Esophagus squamous epithelium (tissue), 5 donors: Measurements from ENCODE around the gene FAM171A1. TPM values are rescaled to one million over a fixed set of nuclear protein-coding genes. Genes with fewer than 3 reads are reported as not detected.

ENCODE experiments used
- DNase-seq: peaks from one replicate; lab custom pipeline; 2025; lab: John Stamatoyannopoulos, UW
- H3K27ac ChIP-seq, 4 donors: fragments of 200-600 bp; sonication (generic); one replicate each; pipeline ENCODE4 v1.5.1; 2016 to 2019; ENCODE audit warnings: mild to moderate bottlenecking in 1 of 4
- H3K27me3 ChIP-seq, 4 donors: fragments of 200-600 bp; sonication (generic); 1 replicate in 3 of 4; 2 replicates in 1 of 4; pipeline versions ENCODE4 v1.5.1 to v1.6.0; 2017 to 2021; ENCODE audit warnings: antibody characterized with exemption in 1 of 4
- H3K36me3 ChIP-seq, 3 donors: fragments of 200-600 bp; sonication (generic); one replicate each; pipeline ENCODE4 v1.5.1; 2016 to 2019
- H3K4me1 ChIP-seq, 3 donors: fragments of 200-600 bp; sonication (generic); one replicate each; pipeline ENCODE4 v1.5.1; 2017 to 2019
- H3K4me3 ChIP-seq, 4 donors: fragments of 200-600 bp; sonication (generic); 1 replicate in 3 of 4; 2 replicates in 1 of 4; pipeline ENCODE4 v1.5.1; 2016 to 2019; ENCODE audit warnings: mild to moderate bottlenecking in 2 of 4, moderate library complexity in 1 of 4
- H3K9me3 ChIP-seq, 3 donors: fragments of 200-600 bp; sonication (generic); one replicate each; pipeline ENCODE4 v1.5.1; 2016 to 2019
- POLR2A ChIP-seq, 4 donors: fragments of 450-650 bp; IDR thresholded peaks; one replicate each; pipeline ENCODE4 v1.6.1; 2017; ENCODE audit warnings: antibody characterized with exemption in 4 of 4, mild to moderate bottlenecking in 4 of 4, moderate library complexity in 3 of 4
- WGBS, 2 donors: methylation state at CpG; one replicate each; pipeline ENCODE4 v1.1.5; 2018; 5-methylcytosine and 5-hydroxymethylcytosine counted together
- intact Hi-C: fragments of 100-400 bp; cut with DNase I; formaldehyde crosslinking; loops from one replicate; pipeline ENCODE4 v1.15.0; 2022
- total RNA-seq, 4 donors: library from RNA; depleted of rRNA; stranded (reverse); fragments of >200 nt; gene quantifications; one replicate each; pipeline ENCODE4 v1.1.0, GENCODE V29; 2016
- TF ChIP-seq, protein P1 (sequence below), 6 experiments: fragments of 450-650 bp in 4 of 6; fragments of 200-600 bp in 2 of 6; sonication (generic) in 2 of 6; IDR thresholded peaks; one replicate each; pipeline ENCODE4 v1.5.1; 2016 to 2019; ENCODE audit warnings: antibody characterized with exemption in 6 of 6, mild to moderate bottlenecking in 4 of 6, moderate library complexity in 4 of 6
- donor health status: DM: yes; HTN: yes; CAD: no.

FAM171A1 gene
- total RNA-seq, 4 donors from 2014 or later, result 3.8 to 10.9 (median 5.3) TPM

DNA sequence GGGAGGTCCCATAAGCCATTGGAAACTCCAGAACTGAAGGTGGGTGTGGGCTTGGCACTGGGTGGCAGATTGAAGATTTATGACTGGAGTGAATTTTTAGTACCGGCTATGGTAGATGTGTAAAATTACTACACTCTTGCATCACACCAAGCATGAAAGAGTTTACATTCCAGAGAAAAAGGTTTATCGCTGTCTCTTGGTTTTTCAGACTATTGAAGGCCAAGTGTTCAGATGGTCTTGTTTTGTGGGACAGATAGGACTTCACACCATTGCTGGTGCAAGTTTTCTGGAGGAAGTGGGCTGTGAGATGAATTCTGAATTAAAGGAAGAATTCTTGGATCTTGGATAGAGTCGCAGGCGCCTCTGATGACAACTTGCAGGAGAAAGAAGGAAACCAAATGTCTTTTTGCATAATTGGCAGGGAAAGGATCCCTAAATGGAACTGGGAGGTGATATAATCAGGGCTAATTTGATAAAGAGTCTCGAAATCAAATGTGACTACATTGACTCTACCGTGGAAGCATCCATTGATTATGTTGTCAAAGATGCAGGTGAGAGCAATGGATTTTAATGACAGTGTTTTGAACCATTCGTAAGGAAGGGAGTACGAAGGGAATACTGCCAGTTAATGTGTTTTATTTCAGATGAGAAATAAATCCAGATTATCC is 188.4 kb downstream of the FAM171A1 start:
- H3K27ac ChIP-seq, result no peak overlapping the region
- H3K9me3 ChIP-seq, result no peaks in the 10 kb centered on the region
- no peak overlapping the region for H3K4me3 ChIP-seq
- DNase-seq, result no peak
- H3K36me3 ChIP-seq, result no peaks in the 10 kb centered on the region
- WGBS, 2 donors, result 65 to 69% methylated on average over 8 of the region's 8 CpGs
- peaks cover 0 to 7% (median 0%) of the 10 kb centered on the region in 3 donors for H3K4me1 ChIP-seq
- H3K27me3 ChIP-seq, result no peaks in the 10 kb centered on the region
- TF ChIP-seq, protein P1, sequence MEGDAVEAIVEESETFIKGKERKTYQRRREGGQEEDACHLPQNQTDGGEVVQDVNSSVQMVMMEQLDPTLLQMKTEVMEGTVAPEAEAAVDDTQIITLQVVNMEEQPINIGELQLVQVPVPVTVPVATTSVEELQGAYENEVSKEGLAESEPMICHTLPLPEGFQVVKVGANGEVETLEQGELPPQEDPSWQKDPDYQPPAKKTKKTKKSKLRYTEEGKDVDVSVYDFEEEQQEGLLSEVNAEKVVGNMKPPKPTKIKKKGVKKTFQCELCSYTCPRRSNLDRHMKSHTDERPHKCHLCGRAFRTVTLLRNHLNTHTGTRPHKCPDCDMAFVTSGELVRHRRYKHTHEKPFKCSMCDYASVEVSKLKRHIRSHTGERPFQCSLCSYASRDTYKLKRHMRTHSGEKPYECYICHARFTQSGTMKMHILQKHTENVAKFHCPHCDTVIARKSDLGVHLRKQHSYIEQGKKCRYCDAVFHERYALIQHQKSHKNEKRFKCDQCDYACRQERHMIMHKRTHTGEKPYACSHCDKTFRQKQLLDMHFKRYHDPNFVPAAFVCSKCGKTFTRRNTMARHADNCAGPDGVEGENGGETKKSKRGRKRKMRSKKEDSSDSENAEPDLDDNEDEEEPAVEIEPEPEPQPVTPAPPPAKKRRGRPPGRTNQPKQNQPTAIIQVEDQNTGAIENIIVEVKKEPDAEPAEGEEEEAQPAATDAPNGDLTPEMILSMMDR (IDR thresholded peaks at IDR 0.05), result no peak
- no peak for TF ChIP-seq POLR2A (IDR thresholded peaks at IDR 0.05)
- intact Hi-C loops, result no loop called here

DNA sequence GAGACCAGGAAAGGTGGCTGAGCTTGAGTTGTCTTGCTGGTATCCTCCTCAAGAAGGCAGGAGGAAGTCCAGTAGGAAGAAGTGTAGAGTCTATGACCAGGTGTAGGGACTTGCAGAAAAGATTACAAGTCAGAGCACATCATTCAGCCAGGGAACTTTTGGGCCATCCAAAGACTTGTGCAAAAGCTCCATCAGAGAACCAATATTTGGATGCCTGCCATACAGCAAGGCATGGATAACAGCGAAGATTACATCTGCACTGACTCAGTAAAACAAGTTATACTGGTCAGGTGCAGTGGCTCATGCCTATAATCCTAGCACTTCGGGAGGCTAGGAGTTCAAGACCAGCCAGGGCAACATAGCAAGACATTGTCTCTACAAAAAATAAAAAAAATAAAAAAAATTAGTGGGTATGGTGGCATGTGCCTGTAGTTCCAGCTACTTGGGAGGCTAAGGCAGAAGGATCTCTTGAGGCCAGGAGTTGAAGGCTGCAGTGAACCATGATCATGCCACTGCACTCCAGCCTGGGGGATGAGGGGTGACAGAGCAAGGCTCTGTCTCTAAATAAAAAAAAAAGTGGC is 189.4 kb downstream of the FAM171A1 start:
- Histone ChIP-seq H3K9me3 (no peaks in the 10 kb centered on the region), H3K27me3 (no peaks in the 10 kb centered on the region), H3K4me1 (peaks cover 0 to 7% (median 0%) of the 10 kb centered on the region in 3 donors), H3K4me3 (no peak overlapping the region), H3K36me3 (no peaks in the 10 kb centered on the region), H3K27ac (no peak overlapping the region)
- no peak for DNase-seq
- TF ChIP-seq POLR2A (IDR thresholded peaks at IDR 0.05), result no peak
- TF ChIP-seq, protein P1 (IDR thresholded peaks at IDR 0.05), result no peak
- intact Hi-C loops, result no loop called here
- 18 to 47% methylated on average over 2 of the region's 2 CpGs for WGBS, 2 donors

DNA sequence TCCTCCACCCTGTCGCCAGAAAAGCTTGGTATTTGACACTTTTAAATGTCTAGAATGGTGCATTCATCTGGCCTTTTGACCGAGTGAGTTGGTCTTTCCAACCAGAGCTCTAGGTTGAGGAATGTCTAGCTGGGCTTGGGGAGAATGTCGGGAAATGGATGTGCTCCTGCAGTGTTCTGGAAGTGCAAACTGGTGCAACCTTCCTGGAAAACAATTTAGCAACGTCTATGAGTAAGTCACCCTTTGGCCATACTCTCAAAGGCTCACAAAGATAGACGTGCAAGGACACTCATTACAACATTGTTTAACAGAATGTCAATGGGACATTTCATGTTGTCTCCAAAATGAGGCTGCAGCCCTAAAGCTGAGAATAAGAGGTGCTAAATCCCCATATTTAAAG is 190.4 kb downstream of the FAM171A1 start:
- intact Hi-C loops, result no loop called here
- 31 to 65% methylated on average over 4 to 5 of the region's 5 CpGs for WGBS, 2 donors
- no peaks in the 10 kb centered on the region for H3K9me3 ChIP-seq
- H3K27me3 ChIP-seq, result no peaks in the 10 kb centered on the region
- H3K4me3 ChIP-seq, result no peak overlapping the region
- H3K36me3 ChIP-seq, result no peaks in the 10 kb centered on the region
- peaks cover 0 to 7% (median 0%) of the 10 kb centered on the region in 3 donors for H3K4me1 ChIP-seq
- TF ChIP-seq POLR2A (IDR thresholded peaks at IDR 0.05), result no peak
- TF ChIP-seq, protein P1 (IDR thresholded peaks at IDR 0.05), result no peak
- DNase-seq, result no peak
- H3K27ac ChIP-seq, result no peak overlapping the region

DNA sequence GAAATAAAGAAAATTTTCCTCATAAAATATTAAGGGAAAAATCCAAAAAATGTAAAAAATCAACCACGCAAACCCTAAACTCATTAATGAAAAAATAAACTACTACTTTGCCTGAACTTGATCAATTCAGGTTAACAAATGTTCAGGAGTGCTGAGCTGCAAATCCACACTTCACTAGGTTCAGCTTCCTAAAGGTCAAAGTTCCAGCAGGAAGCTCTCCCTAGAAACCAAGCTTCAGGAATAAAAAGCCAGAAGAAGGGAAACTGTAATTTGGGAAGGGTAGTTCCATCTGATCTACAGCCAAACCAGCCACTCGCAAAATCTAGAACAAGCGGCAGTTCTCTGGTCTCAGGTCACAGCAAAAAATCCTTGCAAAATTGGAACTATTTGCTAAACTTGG is 194.8 kb downstream of the FAM171A1 start:
- TF ChIP-seq, protein P1 (IDR thresholded peaks at IDR 0.05), result no peak
- no peak for TF ChIP-seq POLR2A (IDR thresholded peaks at IDR 0.05)
- intact Hi-C loops, result no loop called here
- WGBS, 2 donors, result 89 to 92% methylated on average over 3 of the region's 3 CpGs
- Histone ChIP-seq H3K36me3 (no peaks in the 10 kb centered on the region), H3K4me3 (no peak overlapping the region), H3K9me3 (no peaks in the 10 kb centered on the region), H3K4me1 (peaks cover 0 to 12% (median 0%) of the 10 kb centered on the region in 3 donors), H3K27ac (no peak overlapping the region), H3K27me3 (no peaks in the 10 kb centered on the region)
- DNase-seq, result no peak

DNA sequence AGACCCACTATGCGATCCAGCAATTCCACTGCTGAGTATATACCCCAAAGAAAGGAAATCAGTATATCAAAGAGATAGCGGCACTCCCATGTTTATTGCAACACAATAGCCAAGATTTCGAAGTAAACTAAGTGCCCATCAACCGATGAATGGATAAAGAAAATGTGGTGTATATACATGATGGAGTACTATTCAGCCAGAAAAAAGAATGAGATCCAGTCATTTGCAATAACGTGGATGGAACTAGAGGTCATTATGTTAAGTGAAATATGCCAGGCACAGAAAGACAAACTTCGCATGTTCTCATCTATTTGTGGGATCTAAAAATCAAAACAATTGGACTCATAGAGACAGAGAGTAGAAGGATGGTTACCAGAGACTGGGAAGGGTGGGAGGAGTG is 195.5 kb downstream of the FAM171A1 start:
- WGBS, 2 donors, result 89 to 91% methylated on average over 6 of the region's 6 CpGs
- no peak for DNase-seq
- intact Hi-C loops, result no loop called here
- Histone ChIP-seq H3K4me3 (no peak overlapping the region), H3K36me3 (no peaks in the 10 kb centered on the region), H3K27ac (no peak overlapping the region), H3K9me3 (no peaks in the 10 kb centered on the region), H3K27me3 (no peaks in the 10 kb centered on the region), H3K4me1 (peaks cover 0 to 8% (median 0%) of the 10 kb centered on the region in 3 donors)
- no peak for TF ChIP-seq POLR2A (IDR thresholded peaks at IDR 0.05)
- TF ChIP-seq, protein P1 (IDR thresholded peaks at IDR 0.05), result no peak
